Uterus (tissue), 2 donors: Measurements from ENCODE around the gene ARHGEF7.

ENCODE experiments used
- CTCF ChIP-seq, 4 experiments: fragments of 200-600 bp in 2 of 4; fragments of 450-650 bp in 2 of 4; sonication (generic) in 2 of 4; IDR thresholded peaks; one replicate each; pipeline ENCODE4 v1.5.1; 2016 to 2019; ENCODE audit warnings: antibody characterized with exemption in 4 of 4, mild to moderate bottlenecking in 2 of 4, moderate library complexity in 1 of 4
- POLR2A ChIP-seq, 2 donors: fragments of 450-650 bp; IDR thresholded peaks; one replicate each; pipeline ENCODE4 v1.6.1; 2016; ENCODE audit warnings: antibody characterized with exemption in 2 of 2, mild to moderate bottlenecking in 1 of 2, moderate library complexity in 1 of 2

- no peak for TF ChIP-seq POLR2A (IDR thresholded peaks at IDR 0.05)
- no peak for TF ChIP-seq CTCF (IDR thresholded peaks at IDR 0.05)
Observed at GRCh38 chr13:111186305-111186935, 71.3 kb downstream of the ARHGEF7 start.
